DOHH2 (cell line): ENCODE data around the gene ZBTB11.

Experiments
- EZH2phosphoT487 ChIP-seq: fragments of 200-600 bp; sonication (generic); IDR thresholded peaks from 2 replicates; pipeline ENCODE4 v1.6.1; 2017; ENCODE audit warnings: borderline replicate concordance, mild to moderate bottlenecking, antibody characterized with exemption, low read length, moderate library complexity, mixed read lengths
- TF ChIP-seq, protein P1 (sequence below): fragments of 200-600 bp; sonication (generic); IDR thresholded peaks from one replicate; pipeline ENCODE4 v1.5.1; 2014; ENCODE audit warnings: antibody characterized with exemption, mild to moderate bottlenecking, low read depth, low read length; ENCODE audit not compliant: poor library complexity, severe bottlenecking

DNA sequence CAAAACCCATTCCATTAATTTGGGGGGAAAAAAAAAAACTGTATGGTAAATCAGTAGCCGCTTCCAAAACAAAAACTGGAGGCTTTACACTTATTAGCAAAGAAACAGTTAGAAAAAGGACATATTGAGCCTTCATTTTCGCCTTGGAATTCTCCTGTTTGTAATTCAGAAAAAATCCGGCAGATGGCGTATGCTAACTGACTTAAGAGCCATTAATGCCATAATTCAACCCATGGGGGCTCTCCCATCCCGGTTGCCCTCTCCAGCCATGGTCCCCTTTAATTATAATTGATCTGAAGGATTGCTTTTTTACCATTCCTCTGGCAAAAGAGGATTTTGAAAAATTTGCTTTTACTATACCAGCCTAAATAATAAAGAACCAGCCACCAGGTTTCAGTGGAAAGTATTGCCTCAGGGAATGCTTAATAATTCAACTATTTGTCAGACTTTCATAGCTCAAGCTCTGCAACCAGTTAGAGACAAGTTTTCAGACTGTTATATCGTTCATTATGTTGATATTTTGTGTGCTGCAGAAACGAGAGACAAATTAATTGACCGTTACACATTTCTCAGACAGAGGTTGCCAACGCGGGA is 18.9 kb upstream of the ZBTB11 start:
- TF ChIP-seq, protein P1, sequence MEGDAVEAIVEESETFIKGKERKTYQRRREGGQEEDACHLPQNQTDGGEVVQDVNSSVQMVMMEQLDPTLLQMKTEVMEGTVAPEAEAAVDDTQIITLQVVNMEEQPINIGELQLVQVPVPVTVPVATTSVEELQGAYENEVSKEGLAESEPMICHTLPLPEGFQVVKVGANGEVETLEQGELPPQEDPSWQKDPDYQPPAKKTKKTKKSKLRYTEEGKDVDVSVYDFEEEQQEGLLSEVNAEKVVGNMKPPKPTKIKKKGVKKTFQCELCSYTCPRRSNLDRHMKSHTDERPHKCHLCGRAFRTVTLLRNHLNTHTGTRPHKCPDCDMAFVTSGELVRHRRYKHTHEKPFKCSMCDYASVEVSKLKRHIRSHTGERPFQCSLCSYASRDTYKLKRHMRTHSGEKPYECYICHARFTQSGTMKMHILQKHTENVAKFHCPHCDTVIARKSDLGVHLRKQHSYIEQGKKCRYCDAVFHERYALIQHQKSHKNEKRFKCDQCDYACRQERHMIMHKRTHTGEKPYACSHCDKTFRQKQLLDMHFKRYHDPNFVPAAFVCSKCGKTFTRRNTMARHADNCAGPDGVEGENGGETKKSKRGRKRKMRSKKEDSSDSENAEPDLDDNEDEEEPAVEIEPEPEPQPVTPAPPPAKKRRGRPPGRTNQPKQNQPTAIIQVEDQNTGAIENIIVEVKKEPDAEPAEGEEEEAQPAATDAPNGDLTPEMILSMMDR = peak; percentile 75
- no peak for TF ChIP-seq EZH2phosphoT487
